GM19452 (cell line): ENCODE results near the gene SEC24B.
"Not testable (repeated sequence)": the region's sequence is repeated elsewhere in the genome, so short reads cannot be mapped to it uniquely, and the experiment has no call there.

Experiments used
- ATAC-seq: cut with Tn5 transposase; IDR thresholded peaks from one replicate; pipeline ENCODE4 v1.9.1; 2021; ENCODE audit not compliant: unreplicated experiment

The SEC24B gene

GRCh38 chr4:109574931-109575804 lies 141.6 kb downstream of the SEC24B start:
- no peak for ATAC-seq

DNA sequence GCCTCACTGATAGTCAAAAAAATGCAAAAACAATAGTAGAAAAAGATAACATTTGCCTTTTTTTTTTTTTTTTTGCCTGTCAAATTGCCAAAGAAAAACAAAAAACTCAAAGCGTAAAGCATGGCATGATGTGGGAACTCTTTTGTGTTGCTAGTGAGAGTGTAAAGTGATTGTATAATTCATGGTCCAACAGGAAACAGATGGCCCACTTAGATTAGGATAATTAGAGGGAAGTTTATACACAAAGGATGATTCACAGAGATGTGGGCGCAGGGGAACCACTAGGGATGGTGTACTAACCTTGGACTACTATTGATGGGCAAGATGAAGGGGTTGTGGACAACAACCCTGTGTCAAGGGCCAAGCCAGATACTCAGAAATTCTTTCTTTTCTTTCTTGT lies 142.8 kb downstream of the SEC24B start:
- ATAC-seq = no peak

DNA sequence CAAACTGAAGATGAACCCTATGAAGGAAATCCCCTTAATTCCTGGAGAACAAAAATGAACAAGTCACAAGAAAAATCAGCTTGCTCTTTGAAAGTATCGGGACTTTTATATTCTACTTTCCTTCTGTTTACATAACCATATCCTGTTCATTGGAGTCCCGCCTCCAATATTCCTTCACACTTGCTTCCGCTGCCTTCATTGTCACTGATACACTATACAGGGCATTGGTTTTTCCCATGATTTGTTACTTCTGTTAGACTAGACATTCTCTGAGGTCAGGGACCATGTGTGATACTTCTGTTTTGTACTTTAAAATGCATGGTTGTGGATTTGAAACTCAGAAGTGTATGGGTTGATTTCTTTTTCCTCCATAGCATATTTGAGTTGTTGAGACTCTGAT lies 145.2 kb downstream of the SEC24B start:
- ATAC-seq = no peak

DNA sequence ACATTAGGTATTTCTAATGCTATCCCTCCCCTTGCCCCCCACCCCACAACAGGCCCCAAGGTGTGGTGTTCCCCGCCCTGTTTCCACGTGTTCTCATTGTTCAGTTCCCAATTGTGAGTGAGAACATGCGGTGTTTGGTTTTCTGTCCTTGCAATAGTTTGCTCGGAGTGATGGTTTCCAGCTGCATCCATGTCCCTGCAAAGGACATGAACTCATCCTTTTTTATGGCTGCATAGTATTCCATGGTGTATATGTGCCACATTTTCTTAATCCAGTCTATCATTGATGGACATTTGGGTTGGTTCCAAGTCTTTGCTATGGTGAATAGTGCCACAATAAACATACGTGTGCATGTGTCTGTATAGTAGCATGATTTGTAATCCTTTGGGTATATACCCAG lies 146.4 kb downstream of the SEC24B start:
- ATAC-seq = not testable (repeated sequence)

DNA sequence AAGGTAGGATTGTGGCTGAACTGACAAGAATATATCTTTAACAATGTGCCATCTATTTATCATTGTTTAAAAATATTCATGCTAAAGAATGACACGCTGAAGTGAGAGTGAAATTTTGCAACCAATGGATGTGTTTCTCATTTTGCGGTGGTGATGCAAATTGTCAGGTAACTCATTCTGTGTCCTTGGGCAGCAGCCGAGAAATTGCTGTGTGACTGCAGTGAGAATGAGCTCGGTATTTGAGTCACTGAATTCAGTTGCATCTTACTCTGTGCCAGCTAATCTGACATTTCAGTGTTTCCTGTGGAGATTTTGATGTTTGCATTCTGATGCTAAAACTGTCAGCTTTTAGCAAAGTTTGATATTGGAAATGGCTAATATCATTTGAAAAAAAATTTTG lies 154.6 kb downstream of the SEC24B start:
- peak; percentile 94 for ATAC-seq

- no peak for ATAC-seq
Measured at GRCh38 chr4:109589119-109589518, 155.5 kb downstream of the SEC24B start.

DNA sequence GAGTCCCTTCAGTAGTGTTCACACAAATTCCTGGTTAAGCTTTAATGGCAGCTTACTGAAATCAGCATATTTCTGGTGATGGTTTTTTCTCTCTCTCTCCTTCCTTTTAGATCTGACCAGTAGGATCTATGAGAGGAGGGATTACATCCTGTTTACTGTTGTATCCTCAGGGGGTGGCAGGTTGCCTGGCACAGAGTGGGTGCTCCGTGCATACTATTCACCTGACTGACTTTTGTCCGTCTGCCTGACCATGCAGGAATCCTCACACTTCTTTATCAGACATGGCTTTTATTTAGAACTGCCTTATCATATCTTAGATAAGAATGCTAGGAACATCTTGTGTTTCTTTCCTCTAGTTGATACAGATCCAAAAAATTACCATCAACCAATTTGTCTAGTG lies 156.0 kb downstream of the SEC24B start:
- ATAC-seq = no peak
